Psoas muscle (tissue), 8 donors: ENCODE results near the gene RBKS. TPM values are rescaled to one million over a fixed set of nuclear protein-coding genes. Genes with fewer than 3 reads are reported as not detected.
A peak's percentile ranks its signal among the peaks of the same experiment; 100 is the strongest.

Experiments
- ATAC-seq, 4 donors: fragments of 200-7000 bp; cut with Tn5 transposase; one replicate each; pipeline ENCODE4 v1.9.1; 2020; ENCODE audit warnings: moderate library complexity in 3 of 4, mild to moderate bottlenecking in 2 of 4
- DNase-seq, 2 donors: peaks; one replicate each; pipeline ENCODE4 v3.0.0-alpha.2; 2020
- H3K27ac ChIP-seq: fragments of 200-600 bp; one replicate; pipeline ENCODE4 v1.8.0; 2022
- H3K27me3 ChIP-seq, 3 donors: fragments of 200-600 bp in 1 of 3; one replicate each; pipeline versions ENCODE4 v1.6.1 to v1.8.0; 2013 to 2022; ENCODE audit warnings: low read length in 2 of 3, mild to moderate bottlenecking in 2 of 3, moderate library complexity in 1 of 3; ENCODE audit not compliant: insufficient read depth in 3 of 3
- H3K36me3 ChIP-seq, 2 donors: fragments of 200-600 bp in 1 of 2; one replicate each; pipeline versions ENCODE4 v1.6.1 to v1.8.0; 2013 to 2022; ENCODE audit warnings: low read depth in 1 of 2, mild to moderate bottlenecking in 1 of 2, moderate library complexity in 1 of 2; ENCODE audit not compliant: insufficient read depth in 1 of 2
- H3K4me1 ChIP-seq: fragments of 200-600 bp; one replicate; pipeline ENCODE4 v1.8.0; 2022
- H3K4me3 ChIP-seq: fragments of 200-600 bp; one replicate; pipeline ENCODE4 v1.8.0; 2022; ENCODE audit warnings: mild to moderate bottlenecking
- H3K9me3 ChIP-seq: fragments of 200-600 bp; one replicate; pipeline ENCODE4 v1.8.0; 2022
- WGBS, 3 donors: extraction: QIAGEN DNeasy Blood & Tissue Kit; methylation state at CpG; one replicate each; pipeline versions ENCODE4 v1.1.6 to v1.1.7; 2013; 5-methylcytosine and 5-hydroxymethylcytosine counted together
- intact Hi-C, 2 donors: fragments of 100-400 bp; cut with DNase I; formaldehyde crosslinking; loops; one replicate each; pipeline versions ENCODE4 v1.11.0 to v1.14.2; 2022
- polyA plus RNA-seq, 3 donors: library from polyadenylated mRNA; stranded (reverse); fragments of 200-250 nt; gene quantifications; one replicate each; pipeline ENCODE4 v1.2.3, GENCODE V29; 2013
- total RNA-seq, 4 donors: library from RNA; stranded (reverse); fragmentation: NEBNext Ultra II Directional in 2 of 4; extraction: Animal tissue kit (Norgen Biotek cat#: 25700) in 2 of 4; gene quantifications; one replicate each; pipeline versions ENCODE4 v1.2.1 to v1.2.4, GENCODE V29; 2021 to 2023
- TF ChIP-seq, protein P1 (sequence below): fragments of 200-600 bp; IDR thresholded peaks from one replicate; pipeline ENCODE4 v1.8.0; 2022; ENCODE audit warnings: antibody characterized with exemption
- donor health status: healthy with polysubstance abuse.
- donor health status: DM: no; HTN: no; CAD: no; lungs with moderate emphysema.
- donor health status: Bipolar disorder and iron deficiency.
- donor health status: healthy.
- donor health status: DM: yes; HTN: yes; CAD: no.
- donor health status: DM: no; HTN: no; CAD: no.
- donor health status: DM: no; HTN: no; CAD: no.
- donor health status: DM: yes; HTN: yes; CAD: no.

The RBKS gene
- total and polyA plus RNA-seq, 7 donors, result 3.5 to 7.3 (median 4.1) TPM

DNA sequence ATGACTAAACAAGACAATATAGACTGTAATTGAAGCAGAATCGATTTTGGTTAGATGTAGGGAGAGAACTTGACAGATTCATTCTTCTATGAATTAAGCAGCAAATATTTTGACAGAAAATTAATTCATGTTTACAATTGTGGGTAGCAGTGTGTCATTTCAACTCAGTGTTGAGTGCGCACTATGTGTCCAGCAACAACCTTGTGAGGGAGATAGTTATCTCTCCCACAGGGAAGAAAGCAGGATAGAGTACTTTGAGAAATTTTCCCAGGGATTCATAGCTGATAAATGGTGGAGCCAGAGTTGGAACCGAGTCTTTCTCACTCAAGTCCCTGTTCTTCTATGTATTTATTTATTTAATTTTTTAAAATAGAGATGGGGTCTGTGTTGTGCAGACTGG is 113.5 kb downstream of the RBKS start:
- no peak overlapping the region for H3K4me3 ChIP-seq
- peaks cover 78% of the 10 kb centered on the region for H3K4me1 ChIP-seq
- TF ChIP-seq, protein P1, sequence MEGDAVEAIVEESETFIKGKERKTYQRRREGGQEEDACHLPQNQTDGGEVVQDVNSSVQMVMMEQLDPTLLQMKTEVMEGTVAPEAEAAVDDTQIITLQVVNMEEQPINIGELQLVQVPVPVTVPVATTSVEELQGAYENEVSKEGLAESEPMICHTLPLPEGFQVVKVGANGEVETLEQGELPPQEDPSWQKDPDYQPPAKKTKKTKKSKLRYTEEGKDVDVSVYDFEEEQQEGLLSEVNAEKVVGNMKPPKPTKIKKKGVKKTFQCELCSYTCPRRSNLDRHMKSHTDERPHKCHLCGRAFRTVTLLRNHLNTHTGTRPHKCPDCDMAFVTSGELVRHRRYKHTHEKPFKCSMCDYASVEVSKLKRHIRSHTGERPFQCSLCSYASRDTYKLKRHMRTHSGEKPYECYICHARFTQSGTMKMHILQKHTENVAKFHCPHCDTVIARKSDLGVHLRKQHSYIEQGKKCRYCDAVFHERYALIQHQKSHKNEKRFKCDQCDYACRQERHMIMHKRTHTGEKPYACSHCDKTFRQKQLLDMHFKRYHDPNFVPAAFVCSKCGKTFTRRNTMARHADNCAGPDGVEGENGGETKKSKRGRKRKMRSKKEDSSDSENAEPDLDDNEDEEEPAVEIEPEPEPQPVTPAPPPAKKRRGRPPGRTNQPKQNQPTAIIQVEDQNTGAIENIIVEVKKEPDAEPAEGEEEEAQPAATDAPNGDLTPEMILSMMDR, result no peak
- H3K27ac ChIP-seq, result peak overlapping the region; percentile 11
- ATAC-seq (no peak), DNase-seq (no peak)
- peaks cover 0 to 69% of the 10 kb centered on the region in 2 donors for H3K36me3 ChIP-seq
- H3K27me3 ChIP-seq, result no peaks in the 10 kb centered on the region
- WGBS, 3 donors, result 92 to 94% (median 93%) methylated on average over 3 of the region's 3 CpGs
- H3K9me3 ChIP-seq, result no peaks in the 10 kb centered on the region
- intact Hi-C loops, result loop anchor here (10.0 kb wide), 2 partner anchors 118 to 618 kb away; partner anchors contain the start of genes FOSL2 (in 2 of the 2), BABAM2 (in 1 of the 2) and RBKS (in 1 of the 2)

DNA sequence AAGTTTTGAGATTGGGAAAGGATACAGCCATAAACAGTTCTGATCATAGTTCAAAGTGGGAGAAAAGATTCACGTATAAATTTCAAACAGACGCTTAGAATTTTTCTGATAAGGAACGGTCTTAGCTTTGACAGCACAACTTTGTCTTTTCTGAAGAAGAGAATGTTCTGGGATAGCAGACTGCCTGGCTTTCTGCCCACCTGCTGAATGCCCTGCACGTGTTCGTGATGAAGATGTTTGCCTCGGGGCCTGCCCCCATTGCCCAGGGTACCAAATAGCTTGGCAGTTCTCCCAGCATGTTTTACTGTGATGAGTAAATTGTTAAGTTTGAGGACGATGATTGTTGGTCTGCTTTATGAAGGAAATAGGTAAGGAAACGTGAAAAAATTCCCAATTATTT is 114.1 kb downstream of the RBKS start:
- no peaks in the 10 kb centered on the region for H3K27me3 ChIP-seq
- WGBS, 3 donors, result 27 to 43% (median 28%) methylated on average over 8 of the region's 8 CpGs
- peak; percentile 51 to 69 for DNase-seq
- TF ChIP-seq, protein P1, result no peak
- H3K27ac ChIP-seq, result peak overlapping the region; percentile 43
- intact Hi-C loops, result loop anchor here (10.0 kb wide), 2 partner anchors 119 to 619 kb away; partner anchors contain the start of genes FOSL2 (in 2 of the 2), BABAM2 (in 1 of the 2) and RBKS (in 1 of the 2)
- H3K9me3 ChIP-seq, result no peaks in the 10 kb centered on the region
- ATAC-seq, result no peak
- H3K36me3 ChIP-seq, result peaks cover 0 to 69% of the 10 kb centered on the region in 2 donors
- peaks cover 74% of the 10 kb centered on the region for H3K4me1 ChIP-seq
- H3K4me3 ChIP-seq, result no peak overlapping the region

DNA sequence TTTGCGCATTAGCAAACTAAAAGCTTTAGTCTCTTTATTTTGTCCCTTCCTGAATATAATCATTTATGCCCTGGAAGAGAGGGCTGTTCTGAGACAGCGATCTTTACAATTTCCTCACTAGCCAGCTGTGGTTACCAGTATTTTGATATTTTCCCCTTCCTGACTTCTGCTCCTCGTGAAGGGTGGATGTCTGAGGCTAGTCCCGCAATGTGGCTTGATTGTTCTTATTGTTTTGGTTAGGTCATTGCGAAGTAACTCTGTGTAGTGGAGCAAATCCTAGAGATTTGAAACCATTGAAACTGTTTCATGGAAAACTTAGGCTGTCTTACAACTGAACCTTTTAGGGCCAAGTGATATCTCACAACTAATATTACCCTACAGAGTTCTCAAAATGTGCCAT is 116.2 kb downstream of the RBKS start:
- intact Hi-C loops, result loop anchor here (5.0 to 10.0 kb wide), 4 partner anchors 48 to 621 kb away; partner anchors contain the start of genes FOSL2 (in 2 of the 2), BABAM2 (in 1 of the 2) and RBKS (in 1 of the 2)

DNA sequence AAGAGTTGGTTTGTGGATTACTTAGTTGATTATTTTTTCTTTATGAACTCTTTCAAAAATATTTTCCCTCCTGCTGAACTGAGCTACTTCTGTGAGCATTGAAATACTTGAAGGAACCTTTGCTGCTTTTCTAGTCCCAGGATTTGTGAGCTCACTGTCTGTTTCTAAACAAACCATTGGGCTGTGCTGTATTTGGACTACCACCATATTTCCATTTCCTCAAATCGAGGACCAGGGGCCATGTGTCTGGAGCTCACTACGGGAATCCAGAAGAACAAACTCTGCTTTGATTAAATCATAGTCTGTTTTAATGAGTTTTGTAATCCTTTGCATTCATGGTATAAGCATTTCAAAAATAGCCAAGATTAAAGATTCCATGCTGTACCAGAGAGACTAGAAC is 117.4 kb downstream of the RBKS start:
- Histone ChIP-seq H3K4me1 (peaks cover 54% of the 10 kb centered on the region), H3K27ac (peak overlapping the region; percentile 97), H3K27me3 (no peaks in the 10 kb centered on the region), H3K4me3 (peak overlapping the region; percentile 93), H3K9me3 (no peaks in the 10 kb centered on the region), H3K36me3 (peaks cover 0 to 50% of the 10 kb centered on the region in 2 donors)
- no peak for DNase-seq
- WGBS, 3 donors, result 13 to 18% (median 14%) methylated on average over 2 of the region's 2 CpGs
- no peak for ATAC-seq
- TF ChIP-seq, protein P1, result no peak
- intact Hi-C loops, result loop anchor here (5.0 to 10.0 kb wide), 4 partner anchors 49 to 622 kb away; partner anchors contain the start of genes FOSL2 (in 2 of the 2), BABAM2 (in 1 of the 2) and RBKS (in 1 of the 2)

More for the DNA sequence above, 116.2 kb downstream of the RBKS start:
- peak overlapping the region; percentile 93 for H3K4me3 ChIP-seq
- H3K27ac ChIP-seq, result no peak overlapping the region
- ATAC-seq, result no peak
- TF ChIP-seq, protein P1, result no peak
- H3K27me3 ChIP-seq, result no peaks in the 10 kb centered on the region
- no peaks in the 10 kb centered on the region for H3K9me3 ChIP-seq
- WGBS, 3 donors, result 79 to 83% (median 83%) methylated on average over 5 of the region's 5 CpGs
- peaks cover 0 to 55% of the 10 kb centered on the region in 2 donors for H3K36me3 ChIP-seq
- DNase-seq, result no peak
- H3K4me1 ChIP-seq, result peaks cover 57% of the 10 kb centered on the region
